GM21360 (cell line): ENCODE results near the gene RTKN.
"Not testable (repeated sequence)": the region's sequence is repeated elsewhere in the genome, so short reads cannot be mapped to it uniquely, and the experiment has no call there.

ENCODE experiments used
- ATAC-seq: cut with Tn5 transposase; IDR thresholded peaks from one replicate; pipeline ENCODE4 v1.9.1; 2021; ENCODE audit warnings: mild to moderate bottlenecking, moderate library complexity; ENCODE audit not compliant: unreplicated experiment

RTKN gene

DNA sequence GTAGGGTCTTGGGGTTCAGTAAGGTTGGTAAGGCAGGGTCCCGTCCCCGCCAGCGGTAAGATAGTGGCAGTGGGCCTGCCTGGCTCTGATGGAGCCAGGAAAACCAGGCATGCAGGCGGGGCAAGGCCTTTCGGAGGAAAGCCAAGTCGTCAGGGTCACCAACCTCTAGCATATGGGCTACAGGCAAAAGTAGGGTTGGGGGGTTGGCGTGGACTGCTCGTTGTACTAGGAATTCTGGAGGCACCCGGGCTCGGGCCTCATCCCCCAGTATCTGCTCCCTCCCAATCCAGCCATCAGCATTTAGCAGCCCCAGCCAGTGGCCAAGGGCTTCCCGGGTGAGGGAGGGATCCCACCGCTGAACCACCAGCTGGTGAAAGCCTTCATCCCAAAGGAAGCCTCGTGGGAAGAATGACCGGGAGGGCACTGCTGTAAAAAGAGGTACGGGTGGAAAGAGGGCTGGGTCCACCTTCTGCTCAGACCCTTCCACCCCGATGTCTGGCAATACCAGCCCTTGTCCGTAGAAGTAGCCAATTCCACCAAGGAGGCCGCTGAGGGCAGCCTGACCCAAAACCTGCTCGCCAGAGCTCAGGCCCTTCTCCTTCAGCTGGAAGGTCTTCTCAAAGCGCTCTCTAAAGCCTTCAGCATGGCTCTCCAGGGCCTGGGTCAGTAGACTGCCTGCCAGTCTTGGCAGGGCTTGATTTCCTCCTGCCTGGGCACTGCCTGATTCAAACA lies 20.5 kb upstream of the RTKN start:
- no peak for ATAC-seq

DNA sequence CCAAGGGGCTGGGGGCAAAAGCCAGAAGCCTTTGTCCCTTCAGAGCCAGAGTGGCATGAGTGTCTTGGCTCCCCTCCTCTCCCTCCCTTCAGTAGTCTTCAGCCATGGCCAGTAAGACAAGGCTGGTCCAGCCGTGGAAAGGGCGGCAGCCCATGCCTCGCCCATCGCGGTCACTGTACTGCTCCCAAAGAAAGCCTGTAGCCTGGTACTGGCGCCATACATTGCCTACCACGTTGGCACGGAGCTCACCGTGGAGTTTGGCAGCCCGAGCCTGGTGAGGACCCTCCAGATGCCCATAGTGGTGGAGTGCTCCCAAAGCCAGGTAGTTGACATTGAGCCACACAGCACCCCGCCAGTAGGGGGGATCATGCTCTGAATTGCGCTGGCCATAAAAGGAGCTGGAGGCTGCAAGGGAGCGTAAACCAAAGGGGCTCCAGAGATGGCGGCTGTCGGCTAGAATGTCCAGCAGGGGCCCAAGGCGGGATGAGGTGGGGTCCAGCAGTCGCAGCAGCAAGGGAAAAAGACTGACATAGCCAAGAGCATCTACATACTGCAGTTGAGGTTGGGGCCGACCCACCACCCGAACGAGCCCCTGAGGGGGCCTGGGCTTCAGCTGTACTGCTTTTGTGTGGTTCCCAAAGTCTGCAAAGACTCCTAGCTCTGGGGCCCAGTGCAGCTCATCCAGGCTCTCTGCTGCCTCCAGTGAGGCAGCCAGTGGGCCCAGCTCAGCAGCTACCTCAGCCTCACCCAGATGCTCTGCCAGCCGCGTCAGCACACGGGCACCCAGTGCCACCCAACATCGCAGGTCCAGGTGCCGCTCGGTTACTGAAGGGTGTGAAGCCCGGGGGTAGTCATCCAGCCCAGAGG lies 19.7 kb upstream of the RTKN start:
- ATAC-seq: no peak

DNA sequence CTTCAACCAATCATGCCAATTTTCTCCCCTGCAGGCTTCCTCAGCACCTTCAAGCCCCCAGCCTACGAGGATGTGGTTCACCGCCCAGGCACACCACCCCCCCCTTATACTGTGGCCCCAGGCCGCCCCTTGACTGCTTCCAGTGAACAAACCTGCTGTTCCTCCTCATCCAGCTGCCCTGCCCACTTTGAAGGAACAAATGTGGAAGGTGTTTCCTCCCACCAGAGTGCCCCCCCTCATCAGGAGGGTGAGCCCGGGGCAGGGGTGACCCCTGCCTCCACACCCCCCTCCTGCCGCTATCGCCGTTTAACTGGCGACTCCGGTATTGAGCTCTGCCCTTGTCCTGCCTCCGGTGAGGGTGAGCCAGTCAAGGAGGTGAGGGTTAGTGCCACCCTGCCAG lies 18.4 kb upstream of the RTKN start:
- not testable (repeated sequence) for ATAC-seq

GRCh38 chr2:74459503-74460118 lies 17.9 kb upstream of the RTKN start:
- not testable (repeated sequence) for ATAC-seq

GRCh38 chr2:74458938-74459363 lies 17.2 kb upstream of the RTKN start:
- ATAC-seq: no peak

- ATAC-seq: peak; percentile 78
Measured at GRCh38 chr2:74458132-74458937, 16.6 kb upstream of the RTKN start, which contains the start of gene WBP1. TSS of gene WBP1 (plus strand) at chr2:74458438. CDS start at chr2:74458603, 165 bp downstream.

DNA sequence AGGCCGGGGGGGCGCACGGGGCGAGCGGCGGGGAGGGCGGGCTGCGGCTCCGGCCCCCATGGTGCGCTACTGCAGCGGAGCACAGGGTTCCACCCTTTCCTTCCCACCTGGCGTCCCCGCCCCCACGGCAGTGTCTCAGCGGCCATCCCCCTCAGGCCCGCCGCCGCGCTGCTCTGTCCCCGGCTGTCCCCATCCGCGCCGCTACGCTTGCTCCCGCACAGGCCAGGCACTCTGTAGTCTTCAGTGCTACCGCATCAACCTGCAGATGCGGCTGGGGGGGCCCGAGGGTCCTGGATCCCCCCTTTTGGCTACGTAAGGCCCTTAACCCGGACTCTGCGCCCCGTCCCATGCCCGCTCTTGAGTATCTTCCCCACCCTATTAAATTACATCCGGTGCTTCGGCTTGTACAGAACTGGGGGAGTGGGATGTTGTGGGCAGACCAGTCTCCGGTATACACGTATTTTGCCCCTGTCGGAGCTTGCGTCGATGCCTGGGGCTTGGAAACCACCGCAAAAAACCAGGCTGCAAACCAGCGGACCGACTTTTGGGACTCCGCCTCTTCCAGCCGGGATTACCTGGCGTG lies 15.9 kb upstream of the RTKN start:
- ATAC-seq: peak; percentile 30

- ATAC-seq: no peak
Measured at GRCh38 chr2:74457129-74457548, 15.4 kb upstream of the RTKN start.

GRCh38 chr2:74454654-74455511 lies 13.1 kb upstream of the RTKN start, which contains the start of gene INO80B:
TSS of gene INO80B (plus strand) at chr2:74455087. CDS start at chr2:74455117, 30 bp downstream.
- peak; percentile 48 for ATAC-seq

GRCh38 chr2:74450570-74451190 lies 8.9 kb upstream of the RTKN start:
- ATAC-seq: no peak

GRCh38 chr2:74448771-74449170 lies 7.0 kb upstream of the RTKN start:
- no peak for ATAC-seq

- ATAC-seq: no peak
Measured at GRCh38 chr2:74447230-74447999, 5.7 kb upstream of the RTKN start.

- no peak for ATAC-seq
Measured at GRCh38 chr2:74444498-74445318, 3.0 kb upstream of the RTKN start.

DNA sequence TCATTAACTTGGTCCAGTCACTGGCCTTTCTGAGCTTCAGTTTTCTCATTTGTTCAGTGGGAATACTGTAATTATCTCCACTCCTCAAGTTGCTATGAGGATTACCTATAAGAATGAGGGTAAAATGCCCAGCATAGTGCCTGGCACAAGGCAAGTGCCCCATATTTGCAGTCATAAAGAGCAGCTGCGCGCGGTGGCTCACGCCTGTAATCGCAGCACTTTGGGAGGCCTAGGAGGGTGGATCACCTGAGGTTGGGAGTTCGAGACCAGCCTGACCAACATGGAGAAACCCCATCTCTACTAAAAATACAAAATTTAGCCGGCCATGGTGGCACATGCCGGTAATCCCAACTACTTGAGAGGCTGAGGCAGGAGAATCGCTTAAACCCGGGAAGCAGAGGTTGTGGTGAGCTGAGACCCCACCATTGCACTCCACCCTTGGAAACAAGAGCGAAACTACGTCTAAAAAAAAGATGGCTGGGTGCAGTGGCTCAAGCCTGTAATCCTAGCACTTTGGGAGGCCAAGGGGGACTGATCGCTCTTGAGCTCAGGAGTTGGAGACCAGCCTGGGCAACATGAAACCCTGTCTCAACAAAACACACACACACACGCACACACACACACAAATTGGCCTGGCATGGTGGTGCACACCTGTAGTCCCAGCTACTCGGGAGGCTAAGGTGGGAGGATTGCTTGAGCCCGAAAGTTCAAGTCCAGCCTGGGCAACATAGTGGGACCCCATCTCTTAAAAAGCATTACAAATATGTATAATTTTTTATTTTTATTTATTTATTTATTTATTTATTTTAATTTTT lies 953 bp upstream of the RTKN start:
- ATAC-seq: not testable (repeated sequence)

- ATAC-seq: no peak
Measured at GRCh38 chr2:74441170-74441689, 507 bp downstream of the RTKN start.
